H1 (cell line): Measurements from ENCODE around the gene IL22RA2. TPM values are rescaled to one million over a fixed set of nuclear protein-coding genes. Genes with fewer than 3 reads are reported as not detected.

ENCODE experiments used
- CTCF ChIA-PET: fragments of 300-600 bp; sonication (Branson Sonifier 250); formaldehyde crosslinking; loops from one replicate; lab custom pipeline; 2021; ENCODE audit not compliant: partially characterized antibody; lab: Charles Lee
- POLR2A ChIA-PET: fragments of 300-600 bp; sonication (Branson Sonifier 250); formaldehyde crosslinking; loops from one replicate; lab custom pipeline; 2021; ENCODE audit warnings: inconsistent platforms; ENCODE audit not compliant: partially characterized antibody; lab: Charles Lee
- DNase-seq, 2 experiments: peaks; one replicate each; pipeline versions ENCODE4 v3.0.0 to v3.0.0-alpha.2; 2010 to 2022; ENCODE audit warnings: low spot score in 2 of 2, low read depth in 1 of 2, mixed read lengths in 1 of 2
- FAIRE-seq: peaks from 2 replicates; lab custom pipeline; 2011; peaks lifted over from hg19 to GRCh38; lab: Jason Lieb, UNC
- H2AFZ ChIP-seq: 2 replicates; pipeline ENCODE4 v1.8.1; 2012; ENCODE audit warnings: low read length, inconsistent platforms
- H2AK5ac ChIP-seq: 2 replicates; pipeline ENCODE4 v1.6.1; 2013; ENCODE audit warnings: low read depth, low read length
- H2BK120ac ChIP-seq: replicated peaks from 2 replicates; pipeline ENCODE3; 2013; ENCODE audit warnings: low read depth, low read length, inconsistent platforms
- H2BK12ac ChIP-seq: 2 replicates; pipeline ENCODE4 v1.6.1; 2013; ENCODE audit warnings: low read depth, low read length
- H2BK15ac ChIP-seq: 2 replicates; pipeline ENCODE4 v1.6.1; 2013; ENCODE audit warnings: low read length
- H2BK20ac ChIP-seq: 2 replicates; pipeline ENCODE4 v1.6.1; 2013; ENCODE audit warnings: low read length
- H2BK5ac ChIP-seq: 2 replicates; pipeline ENCODE4 v1.6.1; 2013; ENCODE audit warnings: low read depth, low read length
- H3K14ac ChIP-seq: 2 replicates; pipeline ENCODE4 v1.6.1; 2013; ENCODE audit warnings: inconsistent platforms; ENCODE audit not compliant: insufficient read length
- H3K18ac ChIP-seq: 2 replicates; pipeline ENCODE4 v1.6.1; 2013; ENCODE audit warnings: low read length; ENCODE audit errors: extremely low read depth
- H3K23ac ChIP-seq: 2 replicates; pipeline ENCODE4 v1.6.1; 2013; ENCODE audit warnings: inconsistent platforms; ENCODE audit not compliant: insufficient read length
- H3K23me2 ChIP-seq: 2 replicates; pipeline ENCODE4 v1.6.1; 2013; ENCODE audit warnings: low read depth, low read length
- H3K27ac ChIP-seq: 2 replicates; pipeline ENCODE4 v1.6.1; 2011; ENCODE audit warnings: low read depth, low read length, inconsistent platforms
- H3K27me3 ChIP-seq, 4 experiments: replicated peaks in 1 of 4; 1 replicate in 1 of 4; 2 replicates in 3 of 4; pipeline versions ENCODE4 v1.6.1 to v1.8.1; 2011 to 2013; ENCODE audit warnings: low read length in 3 of 4, mild to moderate bottlenecking in 3 of 4, inconsistent platforms in 2 of 4, mixed read lengths in 2 of 4, moderate library complexity in 1 of 4; ENCODE audit not compliant: control insufficient read depth in 3 of 4, insufficient read depth in 3 of 4; ENCODE audit errors: extremely low read depth in 1 of 4
- H3K36me3 ChIP-seq, 4 experiments: 2 replicates each; pipeline versions ENCODE4 v1.6.1 to v1.8.1; 2011 to 2013; ENCODE audit warnings: mild to moderate bottlenecking in 4 of 4, low read length in 3 of 4, moderate library complexity in 2 of 4, control low read depth in 1 of 4, inconsistent platforms in 1 of 4; ENCODE audit not compliant: insufficient read depth in 4 of 4, control insufficient read depth in 2 of 4
- H3K4ac ChIP-seq: replicated peaks from 2 replicates; pipeline ENCODE3; 2013; ENCODE audit warnings: low read length, low read depth, mixed read lengths, inconsistent platforms; ENCODE audit not compliant: insufficient read length
- H3K4me1 ChIP-seq, 4 experiments: replicated peaks in 1 of 4; 1 replicate in 1 of 4; 2 replicates in 3 of 4; pipeline versions ENCODE4 v1.6.1 to v1.8.1; 2011 to 2013; ENCODE audit warnings: low read length in 3 of 4, inconsistent platforms in 2 of 4, mixed read lengths in 1 of 4; ENCODE audit not compliant: insufficient read depth in 4 of 4, control insufficient read depth in 3 of 4
- H3K4me2 ChIP-seq, 2 experiments: 2 replicates each; pipeline versions ENCODE4 v1.6.1 to v1.8.1; 2011 to 2013; ENCODE audit warnings: low read depth in 2 of 2, low read length in 2 of 2, control low read depth in 1 of 2, inconsistent platforms in 1 of 2, mild to moderate bottlenecking in 1 of 2; ENCODE audit not compliant: insufficient read depth in 1 of 2
- H3K4me3 ChIP-seq, 4 experiments: fragments of 200-600, 300-600 bp in 1 of 4; sonication (generic), shearing (Covaris generic), sonication (Bioruptor Twin) in 1 of 4; 2 replicates each; pipeline versions ENCODE4 v1.5.1 to v1.8.1; 2011 to 2016; ENCODE audit warnings: low read length in 4 of 4, low read depth in 3 of 4, control low read depth in 2 of 4, inconsistent platforms in 2 of 4, mild to moderate bottlenecking in 2 of 4, mixed read lengths in 1 of 4, moderate library complexity in 1 of 4; ENCODE audit not compliant: insufficient read depth in 2 of 4; ENCODE audit errors: extremely low read depth in 1 of 4
- H3K56ac ChIP-seq: replicated peaks from 2 replicates; pipeline ENCODE3; 2013; ENCODE audit warnings: low read depth, mild to moderate bottlenecking, mixed read lengths, low read length, inconsistent platforms; ENCODE audit not compliant: insufficient read length
- H3K79me1 ChIP-seq: 2 replicates; pipeline ENCODE4 v1.6.1; 2013; ENCODE audit warnings: low read depth, low read length, control low read depth
- H3K79me2 ChIP-seq, 2 experiments: 2 replicates each; pipeline versions ENCODE4 v1.6.1 to v1.8.1; 2012 to 2013; ENCODE audit warnings: low read length in 2 of 2, mild to moderate bottlenecking in 2 of 2, inconsistent platforms in 1 of 2; ENCODE audit not compliant: insufficient read depth in 2 of 2, control insufficient read depth in 1 of 2
- H3K9ac ChIP-seq, 4 experiments: replicated peaks in 1 of 4; 1 replicate in 1 of 4; 2 replicates in 3 of 4; pipeline versions ENCODE4 v1.6.1 to v1.8.1; 2011 to 2013; ENCODE audit warnings: low read depth in 3 of 4, low read length in 3 of 4, control low read depth in 2 of 4, mild to moderate bottlenecking in 2 of 4, moderate library complexity in 2 of 4, inconsistent platforms in 1 of 4; ENCODE audit errors: extremely low read depth in 1 of 4
- H3K9me3 ChIP-seq, 2 experiments: 2 replicates each; pipeline versions ENCODE4 v1.6.1 to v1.8.1; 2012 to 2013; ENCODE audit warnings: mild to moderate bottlenecking in 2 of 2, moderate library complexity in 2 of 2, control low read depth in 1 of 2, inconsistent platforms in 1 of 2, low read depth in 1 of 2, low read length in 1 of 2, mixed read lengths in 1 of 2; ENCODE audit not compliant: insufficient read depth in 2 of 2
- H4K20me1 ChIP-seq, 2 experiments: replicated peaks in 1 of 2; 2 replicates each; pipeline versions ENCODE3 to v1.8.1; 2011 to 2013; ENCODE audit warnings: inconsistent platforms in 2 of 2, low read length in 2 of 2, mild to moderate bottlenecking in 1 of 2; ENCODE audit not compliant: insufficient read depth in 2 of 2, control insufficient read depth in 1 of 2
- H4K5ac ChIP-seq: 2 replicates; pipeline ENCODE4 v1.6.1; 2013; ENCODE audit warnings: low read length, low read depth, mixed read lengths, inconsistent platforms; ENCODE audit not compliant: insufficient read length
- H4K8ac ChIP-seq: 2 replicates; pipeline ENCODE4 v1.8.0; 2013; ENCODE audit warnings: mild to moderate bottlenecking, moderate library complexity, low read length, inconsistent platforms; ENCODE audit not compliant: insufficient read depth; ENCODE audit errors: extremely low read depth
- H4K91ac ChIP-seq: replicated peaks from 2 replicates; pipeline ENCODE3; 2013; ENCODE audit warnings: low read length, mixed read lengths, inconsistent platforms; ENCODE audit not compliant: insufficient read length
- ATF2 ChIP-seq: IDR thresholded peaks from 2 replicates; pipeline ENCODE4 v1.6.1; 2012; ENCODE audit warnings: low read length, inconsistent platforms
- CBX5 ChIP-seq: fragments of 300-800, 300-1000 bp; sonication (generic); IDR thresholded peaks from 2 replicates; pipeline ENCODE4 v1.7.1; 2016; ENCODE audit warnings: antibody characterized with exemption, low read length, low read depth
- CHD1 ChIP-seq: IDR thresholded peaks from 2 replicates; pipeline ENCODE4 v1.6.1; 2012; ENCODE audit warnings: low read depth, low read length, improper control_type of control experiment
- JUND ChIP-seq: IDR thresholded peaks from 2 replicates; pipeline ENCODE4 v1.6.1; 2011; ENCODE audit warnings: mild to moderate bottlenecking, improper control_type of control experiment, low read length
- MAX ChIP-seq: IDR thresholded peaks from 2 replicates; pipeline ENCODE4 v1.6.1; 2012; ENCODE audit warnings: inconsistent platforms
- PHF8 ChIP-seq: fragments of 200-600 bp; sonication (generic); conservative IDR thresholded peaks from 2 replicates; pipeline ENCODE4 v1.7.1; 2012; ENCODE audit warnings: low read depth, mild to moderate bottlenecking, inconsistent platforms, low read length, moderate library complexity
- RAD21 ChIP-seq, 2 experiments: IDR thresholded peaks in 1 of 2; conservative IDR thresholded peaks in 1 of 2; 2 replicates each; pipeline ENCODE4 v1.6.1; 2011; ENCODE audit warnings: low read depth in 2 of 2, low read length in 2 of 2, improper control_type of control experiment in 1 of 2, inconsistent platforms in 1 of 2, mild to moderate bottlenecking in 1 of 2, moderate library complexity in 1 of 2
- RBBP5 ChIP-seq: IDR thresholded peaks from 2 replicates; pipeline ENCODE4 v1.7.1; 2012; ENCODE audit warnings: low read depth, mild to moderate bottlenecking, inconsistent platforms, low read length, moderate library complexity, borderline replicate concordance
- SIRT6 ChIP-seq: IDR thresholded peaks from one replicate; pipeline ENCODE4 v1.7.1; 2012; ENCODE audit warnings: low read length, inconsistent platforms
- SP2 ChIP-seq: IDR thresholded peaks from 2 replicates; pipeline ENCODE4 v1.6.1; 2012; ENCODE audit warnings: mild to moderate bottlenecking, low read length, inconsistent platforms
- SRF ChIP-seq: IDR thresholded peaks from 2 replicates; pipeline ENCODE4 v1.6.1; 2011; ENCODE audit warnings: mild to moderate bottlenecking, low read depth, low read length, moderate library complexity
- TAF7 ChIP-seq: optimal IDR thresholded peaks from 2 replicates; pipeline ENCODE3; 2011; ENCODE audit warnings: low read depth, mild to moderate bottlenecking, inconsistent platforms, low read length, moderate library complexity, borderline replicate concordance
- ZNF274 ChIP-seq: IDR thresholded peaks from 2 replicates; pipeline ENCODE4 v1.7.0; 2012; ENCODE audit warnings: low read length, borderline replicate concordance; ENCODE audit errors: extremely low read depth
- WGBS, 2 experiments: shearing (Covaris generic) in 1 of 2; methylation state at CpG; one replicate each; pipeline versions ENCODE4 v1.1.6 to v1.1.7; 2013 to 2015; ENCODE audit warnings: low lambda C conversion rate in 2 of 2, mixed read lengths in 2 of 2, inconsistent platforms in 1 of 2, low coverage in 1 of 2, missing lambda C conversion rate in 1 of 2; ENCODE audit not compliant: insufficient replicate concordance in 2 of 2, insufficient coverage in 1 of 2, insufficient read length in 1 of 2; ENCODE audit errors: extremely low coverage in 1 of 2, missing lambda C conversion rate in 1 of 2; 5-methylcytosine and 5-hydroxymethylcytosine counted together
- polyA plus RNA-seq, 7 experiments: library from polyadenylated mRNA; depleted of rRNA in 3 of 7; stranded (reverse) in 5 of 7; unstranded in 2 of 7; fragments of >200 nt in 5 of 7; fragments of 200-250 nt in 2 of 7; gene quantifications; 1 replicate in 5 of 7; 2 replicates in 1 of 7; 4 replicates in 1 of 7; pipeline versions ENCODE4 v1.2.1 to v1.2.3, GENCODE V29; 2011 to 2013; ENCODE audit warnings: missing spikeins in 2 of 7, mixed read lengths in 2 of 7
- total RNA-seq: library from RNA; stranded (reverse); fragmentation: NEBNext Ultra II Directional; extraction: Animal tissue kit (Norgen Biotek cat#: 25700); gene quantifications from 2 replicates; pipeline ENCODE4 v1.2.1, GENCODE V29; 2021

IL22RA2 gene
- total and polyA plus RNA-seq, 2 of the 8 experiments (the other 6 are each of a cell fraction or from before 2014, with no cell fraction given) = not detected

DNA sequence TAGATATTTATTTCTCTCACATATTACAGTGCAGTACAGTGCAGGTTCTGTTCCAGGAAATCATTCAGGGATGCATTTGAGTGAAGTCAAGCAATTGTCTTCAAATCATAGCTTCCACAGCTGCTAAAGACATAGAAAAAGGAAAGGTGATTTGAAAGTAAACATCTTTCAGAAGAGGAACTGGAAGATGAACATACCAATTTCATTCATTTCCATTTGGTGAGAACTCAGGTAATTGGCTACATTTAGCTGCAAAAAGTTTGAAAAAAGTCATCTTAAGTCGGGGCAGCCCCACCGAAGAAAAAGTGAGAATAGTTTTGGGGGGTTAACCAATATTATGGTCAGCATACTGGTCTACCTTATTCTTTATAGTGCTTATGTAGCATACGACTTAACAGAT, 67.3 kb downstream of the IL22RA2 start:
- DNase-seq = no peak
- WGBS, 2 experiments = 89% methylated on average over 3 of the region's 3 CpGs; no CpG with 5 or more reads in 1 of the 2 experiments
- Histone ChIP-seq H3K56ac (no peak overlapping the region), H2BK120ac (no peak overlapping the region), H3K36me3 (no peaks in the 10 kb centered on the region), H3K27me3 (no peaks in the 10 kb centered on the region), H2BK5ac (no peak overlapping the region), H3K14ac (no peak overlapping the region), H3K4me3 (no peak overlapping the region), H3K4me2 (no peak overlapping the region), H2AFZ (no peak overlapping the region), H3K4me1 (no peaks in the 10 kb centered on the region), H4K8ac (no peak overlapping the region), H3K9me3 (peaks cover 18% of the 10 kb centered on the region in 2 experiments; a peak in 3 of 4 replicates), H2BK12ac (no peak overlapping the region), H2BK15ac (no peak overlapping the region), H3K79me1 (no peaks in the 10 kb centered on the region), H3K9ac (no peak overlapping the region), H3K4ac (no peak overlapping the region), H2BK20ac (no peak overlapping the region), H4K91ac (no peak overlapping the region), H3K79me2 (no peaks in the 10 kb centered on the region), H2AK5ac (no peak overlapping the region), H3K27ac (no peak overlapping the region), H4K5ac (no peak overlapping the region), H3K23me2 (no peaks in the 10 kb centered on the region; the same call in 1 of the 2 replicates), H4K20me1 (no peaks in the 10 kb centered on the region), H3K23ac (no peak overlapping the region), H3K18ac (no peak overlapping the region)
- CTCF ChIA-PET = interaction anchor here (0.6 to 1.0 kb wide), 3 partner anchors 27 to 845 kb away, joined by 3 to 5 read pairs (median 3); no protein-coding TSS in a partner anchor
- POLR2A ChIA-PET = no interaction called here
- FAIRE-seq = no peak
- TF ChIP-seq JUND (no peak), SP2 (no peak), ZNF274 (no peak), MAX (no peak), ATF2 (no peak), CHD1 (no peak), TAF7 (no peak), CBX5 (no peak), PHF8 (no peak), RBBP5 (no peak), RAD21 (IDR thresholded peaks at IDR 0.05 in 1 of 2, conservative IDR thresholded peaks at IDR 0.05 in 1 of 2; ENCODE audit: low read depth in 2 of 2, low read length in 2 of 2) (no peak), SIRT6 (no peak), SRF (no peak)
